IPS DF 4.7 (cell line): ENCODE measurements around the gene DNPH1.
A peak's percentile ranks its signal among the peaks of the same experiment; 100 is the strongest.

ENCODE experiments used
- DNase-seq: peaks from one replicate; pipeline ENCODE4 v3.0.0-alpha.2; 2013; ENCODE audit warnings: low spot score; ENCODE audit errors: extremely low read depth

DNPH1 gene

GRCh38 chr6:43263314-43264178, 34.3 kb upstream of the DNPH1 start:
- peak; percentile 58 for DNase-seq

GRCh38 chr6:43262780-43263313, 33.6 kb upstream of the DNPH1 start:
- no peak for DNase-seq

GRCh38 chr6:43262000-43262779, 32.9 kb upstream of the DNPH1 start:
- DNase-seq = no peak

GRCh38 chr6:43261198-43261597, 31.9 kb upstream of the DNPH1 start:
- no peak for DNase-seq

GRCh38 chr6:43260791-43261190, 31.5 kb upstream of the DNPH1 start:
- no peak for DNase-seq

- no peak for DNase-seq
Observed at GRCh38 chr6:43258807-43259686, 29.8 kb upstream of the DNPH1 start.

- no peak for DNase-seq
Observed at GRCh38 chr6:43258180-43258579, 28.9 kb upstream of the DNPH1 start.

GRCh38 chr6:43257367-43258145, 28.3 kb upstream of the DNPH1 start:
- DNase-seq = no peak

- DNase-seq = no peak
Observed at GRCh38 chr6:43256670-43257366, 27.5 kb upstream of the DNPH1 start.

GRCh38 chr6:43255408-43256054, 26.2 kb upstream of the DNPH1 start:
- DNase-seq = no peak

GRCh38 chr6:43254846-43255245, 25.6 kb upstream of the DNPH1 start:
- DNase-seq = no peak

- DNase-seq = no peak
Observed at GRCh38 chr6:43254138-43254817, 25.0 kb upstream of the DNPH1 start.

GRCh38 chr6:43253401-43253800, 24.1 kb upstream of the DNPH1 start:
- no peak for DNase-seq

GRCh38 chr6:43250992-43251373, 21.7 kb upstream of the DNPH1 start:
- DNase-seq = no peak

- DNase-seq = no peak
Observed at GRCh38 chr6:43248791-43249190, 19.5 kb upstream of the DNPH1 start.

- no peak for DNase-seq
Observed at GRCh38 chr6:43248101-43248500, 18.8 kb upstream of the DNPH1 start.

GRCh38 chr6:43247114-43247999, 18.1 kb upstream of the DNPH1 start:
- peak; percentile 78 for DNase-seq
